ENCODE measurements around the gene ETS1. TPM values are rescaled to one million over a fixed set of nuclear protein-coding genes. Genes with fewer than 3 reads are reported as not detected.

The ETS1 gene
- total RNA-seq, 1 experiment from 2014 or later: 66.4 TPM

DNA sequence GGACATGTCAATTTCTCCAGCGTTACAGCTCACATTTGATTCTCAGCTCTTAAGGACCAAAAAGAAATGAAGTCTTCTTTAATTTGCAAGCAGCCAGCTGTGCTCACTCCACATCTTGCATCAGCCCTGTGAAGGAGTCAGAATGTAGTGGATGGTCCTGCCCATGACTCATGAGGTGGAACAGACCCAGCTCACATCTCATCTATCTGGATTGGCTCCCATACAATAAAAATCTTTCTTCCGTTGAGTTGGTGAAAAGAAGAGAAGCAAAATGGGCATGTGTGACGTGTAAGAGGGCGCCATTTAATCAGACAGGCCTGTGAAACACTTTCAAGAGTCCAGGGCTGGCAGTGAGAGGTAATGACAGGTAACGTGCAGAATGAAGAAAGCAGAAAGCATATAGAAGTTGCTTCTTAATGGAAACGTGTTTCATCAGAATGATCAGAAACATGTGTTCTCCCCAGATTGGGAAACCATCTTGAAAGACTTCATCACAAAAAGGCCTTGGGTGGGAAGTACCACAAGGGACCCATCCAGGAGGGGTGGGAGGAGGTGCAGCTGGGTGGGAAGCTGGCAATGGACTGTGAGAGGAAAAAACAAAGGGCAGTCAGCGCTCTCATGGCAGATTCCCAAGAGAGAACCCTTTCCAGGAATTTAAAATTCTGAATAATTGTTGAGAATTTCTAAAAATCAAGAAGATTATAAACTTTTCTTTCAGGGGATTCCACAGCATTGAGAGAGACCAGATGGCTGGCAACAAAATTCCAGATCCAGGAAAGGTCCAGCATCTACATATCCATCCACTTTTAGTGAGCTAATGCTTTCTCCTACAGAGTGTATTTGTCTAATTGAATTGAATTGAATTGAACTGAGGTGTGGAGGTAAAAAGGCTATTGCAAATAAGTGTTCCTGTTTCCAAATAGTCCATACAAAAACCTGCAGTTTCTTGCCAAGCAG lies 57.0 kb downstream of the ETS1 start:
- Histone ChIP-seq H3K9me3 (ENCODE audit: control insufficient read depth, insufficient read depth, low read depth, low read length) (no peaks in the 10 kb centered on the region), H3K4me3 (ENCODE audit: low read depth in 2 of 2, low read length in 2 of 2) (no peak overlapping the region), H3K36me3 (ENCODE audit: control insufficient read depth, insufficient read depth, low read length) (no peaks in the 10 kb centered on the region), H3K27ac (ENCODE audit: low read length) (no peak overlapping the region), H3K4me1 (ENCODE audit: control insufficient read depth, insufficient read depth, low read length) (no peaks in the 10 kb centered on the region), H3K27me3 (ENCODE audit: control insufficient read depth, insufficient read depth, low read length) (no peaks in the 10 kb centered on the region)
- DNase-seq (ENCODE audit: low read depth, low spot score) (no peak), ATAC-seq (no peak)
- in situ Hi-C loops (cut with HindIII; ENCODE audit: low pct_unique_long_range_greater_than_20kb, low sequenced_read_pairs): no loop called here
- intact Hi-C loops (cut with micrococcal nuclease; ENCODE audit: unreplicated experiment): loop anchor here (2.0 kb wide), 2 partner anchors 56 to 78 kb away; partner anchors contain the start of gene ETS1
- ChIA-PET POLR2A (no interaction called here), CTCF (no interaction called here)
- TF ChIP-seq TCF7L2 (IDR thresholded peaks at IDR 0.05; ENCODE audit: low read depth, low read length): no peak
- TF ChIP-seq SIN3A (IDR thresholded peaks at IDR 0.05; ENCODE audit: borderline replicate concordance, insufficient read depth, low read depth, low read length): no peak
- no TSS peak for BruUV-seq (replicated peaks)

DNA sequence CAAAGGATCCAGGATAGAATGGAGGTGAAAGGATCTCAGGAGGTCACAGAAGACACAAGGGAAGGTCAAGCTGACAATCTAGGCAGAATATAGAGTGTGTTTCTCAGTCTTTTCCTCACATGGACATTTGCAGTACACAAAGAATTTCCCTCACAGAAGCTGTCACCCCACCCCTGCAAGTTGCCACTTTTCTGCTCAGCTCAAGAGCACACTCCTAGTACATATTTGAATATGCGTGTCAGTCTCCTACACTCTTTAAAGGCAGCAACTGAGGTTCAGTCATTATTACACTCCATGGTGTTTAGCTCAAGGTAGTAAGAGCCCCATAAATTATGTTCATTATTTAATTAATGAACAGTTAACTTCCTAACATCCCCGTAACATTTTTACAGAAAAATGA lies 59.1 kb downstream of the ETS1 start:
- no TSS peak for BruUV-seq (replicated peaks)
- ATAC-seq: no peak
- ChIA-PET POLR2A (no interaction called here), CTCF (no interaction called here)
- Histone ChIP-seq H3K36me3 (ENCODE audit: control insufficient read depth, insufficient read depth, low read length) (no peaks in the 10 kb centered on the region), H3K27ac (ENCODE audit: low read length) (no peak overlapping the region), H3K4me3 (ENCODE audit: low read depth in 2 of 2, low read length in 2 of 2) (no peak overlapping the region), H3K9me3 (ENCODE audit: control insufficient read depth, insufficient read depth, low read depth, low read length) (no peaks in the 10 kb centered on the region), H3K27me3 (ENCODE audit: control insufficient read depth, insufficient read depth, low read length) (no peaks in the 10 kb centered on the region), H3K4me1 (ENCODE audit: control insufficient read depth, insufficient read depth, low read length) (peaks cover 4% of the 10 kb centered on the region)
- no peak for DNase-seq (ENCODE audit: low read depth, low spot score)
- in situ Hi-C loops (cut with HindIII; ENCODE audit: low pct_unique_long_range_greater_than_20kb, low sequenced_read_pairs) (no loop called here), intact Hi-C loops (cut with micrococcal nuclease; ENCODE audit: unreplicated experiment) (no loop called here)
- TF ChIP-seq TCF7L2 (IDR thresholded peaks at IDR 0.05; ENCODE audit: low read depth, low read length): no peak
- TF ChIP-seq SIN3A (IDR thresholded peaks at IDR 0.05; ENCODE audit: borderline replicate concordance, insufficient read depth, low read depth, low read length): no peak
- no peak for TF ChIP-seq REST (IDR thresholded peaks at IDR 0.05; ENCODE audit: insufficient read depth in 1 of 2, low read depth in 2 of 2, low read length in 1 of 2)
- TF ChIP-seq POLR2AphosphoS5 (IDR thresholded peaks at IDR 0.05; ENCODE audit: low read depth, low read length): no peak
- TF ChIP-seq, protein P1, sequence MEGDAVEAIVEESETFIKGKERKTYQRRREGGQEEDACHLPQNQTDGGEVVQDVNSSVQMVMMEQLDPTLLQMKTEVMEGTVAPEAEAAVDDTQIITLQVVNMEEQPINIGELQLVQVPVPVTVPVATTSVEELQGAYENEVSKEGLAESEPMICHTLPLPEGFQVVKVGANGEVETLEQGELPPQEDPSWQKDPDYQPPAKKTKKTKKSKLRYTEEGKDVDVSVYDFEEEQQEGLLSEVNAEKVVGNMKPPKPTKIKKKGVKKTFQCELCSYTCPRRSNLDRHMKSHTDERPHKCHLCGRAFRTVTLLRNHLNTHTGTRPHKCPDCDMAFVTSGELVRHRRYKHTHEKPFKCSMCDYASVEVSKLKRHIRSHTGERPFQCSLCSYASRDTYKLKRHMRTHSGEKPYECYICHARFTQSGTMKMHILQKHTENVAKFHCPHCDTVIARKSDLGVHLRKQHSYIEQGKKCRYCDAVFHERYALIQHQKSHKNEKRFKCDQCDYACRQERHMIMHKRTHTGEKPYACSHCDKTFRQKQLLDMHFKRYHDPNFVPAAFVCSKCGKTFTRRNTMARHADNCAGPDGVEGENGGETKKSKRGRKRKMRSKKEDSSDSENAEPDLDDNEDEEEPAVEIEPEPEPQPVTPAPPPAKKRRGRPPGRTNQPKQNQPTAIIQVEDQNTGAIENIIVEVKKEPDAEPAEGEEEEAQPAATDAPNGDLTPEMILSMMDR (IDR thresholded peaks at IDR 0.05): no peak

- BruUV-seq (replicated peaks): no TSS peak
- H3K9me3 ChIP-seq (ENCODE audit: control insufficient read depth, insufficient read depth, low read depth, low read length): no peaks in the 10 kb centered on the region
- peaks cover 10% of the 10 kb centered on the region for H3K4me1 ChIP-seq (ENCODE audit: control insufficient read depth, insufficient read depth, low read length)
- H3K36me3 ChIP-seq (ENCODE audit: control insufficient read depth, insufficient read depth, low read length): no peaks in the 10 kb centered on the region
- no peak for DNase-seq (ENCODE audit: low read depth, low spot score)
- no peak for ATAC-seq
- ChIA-PET CTCF (no interaction called here), POLR2A (no interaction called here)
- in situ Hi-C loops (cut with HindIII; ENCODE audit: low pct_unique_long_range_greater_than_20kb, low sequenced_read_pairs) (no loop called here), intact Hi-C loops (cut with micrococcal nuclease; ENCODE audit: unreplicated experiment) (no loop called here)
- H3K4me3 ChIP-seq (ENCODE audit: low read depth in 2 of 2, low read length in 2 of 2): no peak overlapping the region
- H3K27me3 ChIP-seq (ENCODE audit: control insufficient read depth, insufficient read depth, low read length): no peaks in the 10 kb centered on the region
- no peak for TF ChIP-seq SIN3A (IDR thresholded peaks at IDR 0.05; ENCODE audit: borderline replicate concordance, insufficient read depth, low read depth, low read length)
- TF ChIP-seq TCF7L2 (IDR thresholded peaks at IDR 0.05; ENCODE audit: low read depth, low read length): no peak
- H3K27ac ChIP-seq (ENCODE audit: low read length): no peak overlapping the region
Measured at GRCh38 chr11:128527046-128527445, 60.3 kb downstream of the ETS1 start.
